ENCODE data around the gene L3HYPDH. TPM values are rescaled to one million over a fixed set of nuclear protein-coding genes. Genes with fewer than 3 reads are reported as not detected.
"Not testable (repeated sequence)": the region's sequence is repeated elsewhere in the genome, so short reads cannot be mapped to it uniquely, and the experiment has no call there.

The L3HYPDH gene
- total RNA-seq, 4 donors from 2014 or later = 17.3 to 86.6 (median 43.3) TPM

- H3K27ac ChIP-seq = no peak overlapping the region
- DNase-seq = no peak
- H3K4me1 ChIP-seq = no peaks in the 10 kb centered on the region
- no peaks in the 10 kb centered on the region for H3K9me3 ChIP-seq
- H3K27me3 ChIP-seq = no peaks in the 10 kb centered on the region
- TF ChIP-seq POLR2A (IDR thresholded peaks at IDR 0.05) (no peak), CTCF (IDR thresholded peaks at IDR 0.05) (no peak)
- H3K4me3 ChIP-seq = no peak overlapping the region
- no peaks in the 10 kb centered on the region for H3K36me3 ChIP-seq
Observed at GRCh38 chr14:59454139-59454538, 30.1 kb downstream of the L3HYPDH start.

GRCh38 chr14:59451849-59452248 lies 32.4 kb downstream of the L3HYPDH start:
- H3K4me1 ChIP-seq = no peaks in the 10 kb centered on the region
- H3K27me3 ChIP-seq = no peaks in the 10 kb centered on the region
- TF ChIP-seq CTCF (IDR thresholded peaks at IDR 0.05) (no peak), POLR2A (IDR thresholded peaks at IDR 0.05) (no peak)
- H3K9me3 ChIP-seq = no peaks in the 10 kb centered on the region
- no peaks in the 10 kb centered on the region for H3K36me3 ChIP-seq
- H3K4me3 ChIP-seq = no peak overlapping the region
- DNase-seq = no peak
- no peak overlapping the region for H3K27ac ChIP-seq

DNA sequence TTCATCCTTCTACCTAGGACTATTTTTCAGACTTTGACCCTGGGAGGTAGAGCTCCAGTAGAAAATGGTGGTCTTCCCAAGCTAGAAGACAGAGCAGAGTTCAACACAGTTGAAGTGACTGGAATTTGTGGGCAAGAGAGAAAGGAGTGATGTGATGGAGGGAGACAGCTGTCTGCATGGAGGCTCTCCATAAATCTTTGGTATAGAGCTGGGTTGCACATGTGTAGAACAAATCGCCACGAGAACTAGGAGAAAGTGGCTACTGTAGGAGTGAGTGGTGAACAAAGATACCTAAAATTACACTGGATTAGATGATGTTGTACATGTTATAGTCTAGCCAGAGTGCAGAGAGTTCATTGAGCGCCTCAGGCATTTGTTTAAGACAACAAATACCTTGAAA lies 33.5 kb downstream of the L3HYPDH start:
- Histone ChIP-seq H3K4me1 (no peaks in the 10 kb centered on the region), H3K27me3 (no peaks in the 10 kb centered on the region), H3K9me3 (no peaks in the 10 kb centered on the region), H3K36me3 (no peaks in the 10 kb centered on the region), H3K27ac (no peak overlapping the region), H3K4me3 (no peak overlapping the region)
- TF ChIP-seq POLR2A (IDR thresholded peaks at IDR 0.05) (no peak), CTCF (IDR thresholded peaks at IDR 0.05) (no peak)
- no peak for DNase-seq

- not testable (repeated sequence) for H3K27me3 ChIP-seq, H3K4me3 ChIP-seq, H3K4me1 ChIP-seq, H3K27ac ChIP-seq, H3K36me3 ChIP-seq, DNase-seq, H3K9me3 ChIP-seq
Observed at GRCh38 chr14:59448673-59449072, 35.5 kb downstream of the L3HYPDH start.

- H3K9me3 ChIP-seq = no peaks in the 10 kb centered on the region
- no peak overlapping the region for H3K4me3 ChIP-seq
- DNase-seq = no peak
- no peak overlapping the region for H3K27ac ChIP-seq
- no peak for TF ChIP-seq CTCF (IDR thresholded peaks at IDR 0.05)
- TF ChIP-seq POLR2A (IDR thresholded peaks at IDR 0.05) = no peak
- H3K4me1 ChIP-seq = no peaks in the 10 kb centered on the region
- H3K27me3 ChIP-seq = no peaks in the 10 kb centered on the region
- no peaks in the 10 kb centered on the region for H3K36me3 ChIP-seq
Observed at GRCh38 chr14:59439256-59439965, 44.8 kb downstream of the L3HYPDH start.

DNA sequence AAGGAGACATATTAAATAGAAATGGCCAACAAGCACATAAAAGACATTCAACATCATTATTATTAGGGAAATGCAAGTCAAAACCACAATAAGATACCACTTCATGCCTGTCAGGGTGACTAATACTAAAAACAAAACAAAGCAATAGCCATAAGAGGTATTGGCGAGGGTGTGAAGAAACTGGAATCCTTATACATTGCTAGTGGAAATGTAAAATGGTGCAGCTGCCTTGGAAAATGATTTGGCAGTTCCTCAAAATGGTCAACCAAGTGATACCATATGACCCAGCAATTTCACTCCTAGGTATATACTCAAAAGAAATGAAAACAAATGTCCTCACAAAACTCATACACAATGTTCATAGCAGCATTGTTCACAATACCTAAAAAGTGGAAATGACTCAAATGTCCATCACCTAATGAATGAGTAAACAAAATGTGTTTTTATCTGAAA lies 46.0 kb downstream of the L3HYPDH start:
- no peak for TF ChIP-seq POLR2A (IDR thresholded peaks at IDR 0.05)
- TF ChIP-seq CTCF (IDR thresholded peaks at IDR 0.05) = no peak
- Histone ChIP-seq H3K4me3 (no peak overlapping the region), H3K36me3 (no peaks in the 10 kb centered on the region), H3K27me3 (no peaks in the 10 kb centered on the region), H3K27ac (no peak overlapping the region), H3K4me1 (no peaks in the 10 kb centered on the region), H3K9me3 (no peaks in the 10 kb centered on the region)
- no peak for DNase-seq
